Activated T-helper 9 cell treated with anti-CD3 and anti-CD28 coated beads, Interleukin-2, amount 50 U/mL, for 16 hours (primary cell): Measurements from ENCODE around the gene HBS1L.

Experiments used
- DNase-seq: peaks from one replicate; pipeline ENCODE4 v3.0.0-alpha.2; 2020; ENCODE audit warnings: low read depth

Gene HBS1L

DNA sequence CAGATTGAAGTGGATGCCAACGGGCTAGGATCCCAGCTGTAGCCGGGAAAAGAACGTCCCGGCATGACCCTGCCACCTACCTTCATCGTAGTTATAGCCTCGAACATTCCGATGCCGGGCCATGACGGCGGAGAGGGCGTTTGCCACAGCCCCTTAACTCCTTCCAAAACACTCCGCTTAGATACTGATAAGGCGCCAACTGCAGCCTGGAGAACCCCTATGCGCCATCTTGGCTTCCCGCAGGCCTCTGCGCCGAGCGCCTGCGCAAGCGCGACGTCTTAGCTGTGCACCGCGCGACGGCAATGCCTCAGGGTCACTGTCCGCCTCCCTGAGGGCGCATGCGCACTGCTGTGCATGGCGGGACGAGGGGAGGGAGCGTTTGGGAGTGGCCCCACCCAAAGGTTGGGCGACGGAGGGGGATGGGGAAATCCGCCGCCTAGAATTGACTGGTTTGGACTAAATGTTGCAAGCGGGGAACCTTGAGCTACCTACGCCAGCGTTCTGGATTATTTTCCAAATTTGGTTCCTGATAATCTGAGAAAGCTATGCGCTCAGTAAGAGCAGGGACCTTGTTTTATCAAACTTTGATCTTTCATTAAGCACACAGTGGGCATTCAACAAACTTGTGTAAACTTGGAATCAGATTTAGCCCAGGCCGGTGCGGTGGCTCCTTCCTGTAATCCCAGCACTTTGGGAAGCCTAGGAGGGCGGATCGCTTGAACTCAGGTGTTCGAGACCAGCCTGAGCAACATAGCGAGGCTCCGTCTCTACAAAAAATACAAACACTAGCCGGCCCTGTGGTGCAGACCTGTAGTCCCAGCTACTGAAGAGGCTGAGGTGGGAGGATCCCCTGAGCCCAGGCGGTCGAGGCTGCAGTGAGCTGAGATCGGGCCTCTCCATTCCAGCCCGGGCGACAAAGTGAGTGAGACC is at the start of gene HBS1L:
Gene HBS1L, minus strand, starts transcription at position 254 of the 930 bp plus-strand sequence. Its CDS starts 131 bp downstream, at position 123.
- peak; percentile 96 for DNase-seq

- no peak for DNase-seq
These were observed 49.6 kb upstream of the HBS1L start for GRCh38 chr6:135104199-135104598.

GRCh38 chr6:135102191-135102590 is 47.6 kb upstream of the HBS1L start:
- no peak for DNase-seq

GRCh38 chr6:135097172-135097571 is 42.5 kb upstream of the HBS1L start:
- no peak for DNase-seq

DNA sequence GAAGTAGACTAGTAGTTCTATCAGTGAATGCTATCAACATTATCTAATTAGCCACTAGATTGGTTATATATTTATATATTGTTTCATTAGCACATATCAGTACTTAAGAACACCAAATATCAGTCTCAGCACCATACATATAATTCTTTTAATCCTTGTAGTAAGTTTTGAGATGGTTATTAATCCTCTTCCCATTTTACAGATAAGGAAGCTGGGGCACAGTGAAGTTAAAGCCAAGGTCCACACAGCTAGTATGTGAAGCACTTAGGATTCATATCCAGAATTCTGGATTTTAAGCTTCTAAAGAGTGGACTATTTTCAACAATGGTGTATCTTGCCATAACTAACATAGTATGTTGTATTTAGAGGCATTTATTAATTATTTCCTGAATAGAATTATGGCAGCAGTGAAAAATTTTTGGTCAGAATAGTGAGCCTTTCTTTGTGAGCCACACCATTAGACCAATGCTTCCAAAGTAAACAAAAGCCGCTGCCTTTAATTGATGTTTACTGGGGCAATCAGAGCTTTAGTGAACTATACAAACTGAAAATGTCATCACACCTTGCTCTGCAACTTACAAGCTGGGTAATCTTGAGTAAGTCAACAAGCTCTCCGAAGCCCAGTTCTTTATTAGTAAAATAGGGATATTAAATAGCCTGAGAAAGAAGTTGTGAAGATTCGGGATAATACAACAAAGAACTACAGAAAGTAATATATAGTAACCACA is 41.9 kb upstream of the HBS1L start:
- no peak for DNase-seq

- DNase-seq = no peak
These were observed 41.1 kb upstream of the HBS1L start for GRCh38 chr6:135095716-135096115.

- no peak for DNase-seq
These were observed 39.8 kb upstream of the HBS1L start for GRCh38 chr6:135094403-135094821.

GRCh38 chr6:135093578-135093977 is 39.0 kb upstream of the HBS1L start:
- DNase-seq = no peak

- DNase-seq = no peak
These were observed 38.1 kb upstream of the HBS1L start for GRCh38 chr6:135092724-135093123.

DNA sequence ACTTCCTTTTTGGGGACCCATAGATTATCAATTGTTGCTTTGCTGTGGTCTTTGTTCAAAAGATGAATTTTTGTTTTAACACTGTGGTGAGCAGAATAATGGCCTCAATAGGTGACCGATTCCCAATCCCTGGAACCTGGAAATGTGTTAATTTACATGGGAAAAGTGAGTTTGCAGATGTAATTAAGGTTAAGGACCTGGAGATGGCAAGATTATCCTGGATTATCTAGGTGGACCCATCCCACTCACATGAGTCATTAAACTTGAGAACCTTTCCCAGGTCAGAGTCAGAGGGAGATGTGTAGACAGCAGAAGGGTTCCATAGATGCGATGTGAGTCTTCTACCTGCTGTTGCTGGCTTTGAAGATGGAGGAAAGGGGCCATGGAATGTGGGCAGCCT is 36.2 kb upstream of the HBS1L start:
- DNase-seq = no peak

DNA sequence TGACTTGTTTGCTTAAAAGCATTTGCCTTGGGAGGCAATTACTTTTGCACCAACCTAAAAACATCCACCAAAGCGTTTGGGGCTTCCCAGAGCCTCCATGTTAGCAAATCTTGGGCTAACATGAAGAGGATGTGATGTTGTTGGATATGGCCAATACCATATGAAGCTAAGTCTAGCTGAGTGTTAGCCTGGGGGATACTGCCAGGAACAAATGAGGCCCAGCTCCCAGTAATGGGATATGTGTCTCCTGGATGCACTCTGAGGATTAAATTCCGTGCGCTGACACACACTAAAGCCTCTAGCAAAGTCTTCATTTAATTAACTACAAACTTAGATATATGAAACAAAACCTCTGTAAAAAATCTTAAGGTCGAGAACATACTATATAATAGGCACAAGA is 35.3 kb upstream of the HBS1L start:
- DNase-seq = no peak

DNA sequence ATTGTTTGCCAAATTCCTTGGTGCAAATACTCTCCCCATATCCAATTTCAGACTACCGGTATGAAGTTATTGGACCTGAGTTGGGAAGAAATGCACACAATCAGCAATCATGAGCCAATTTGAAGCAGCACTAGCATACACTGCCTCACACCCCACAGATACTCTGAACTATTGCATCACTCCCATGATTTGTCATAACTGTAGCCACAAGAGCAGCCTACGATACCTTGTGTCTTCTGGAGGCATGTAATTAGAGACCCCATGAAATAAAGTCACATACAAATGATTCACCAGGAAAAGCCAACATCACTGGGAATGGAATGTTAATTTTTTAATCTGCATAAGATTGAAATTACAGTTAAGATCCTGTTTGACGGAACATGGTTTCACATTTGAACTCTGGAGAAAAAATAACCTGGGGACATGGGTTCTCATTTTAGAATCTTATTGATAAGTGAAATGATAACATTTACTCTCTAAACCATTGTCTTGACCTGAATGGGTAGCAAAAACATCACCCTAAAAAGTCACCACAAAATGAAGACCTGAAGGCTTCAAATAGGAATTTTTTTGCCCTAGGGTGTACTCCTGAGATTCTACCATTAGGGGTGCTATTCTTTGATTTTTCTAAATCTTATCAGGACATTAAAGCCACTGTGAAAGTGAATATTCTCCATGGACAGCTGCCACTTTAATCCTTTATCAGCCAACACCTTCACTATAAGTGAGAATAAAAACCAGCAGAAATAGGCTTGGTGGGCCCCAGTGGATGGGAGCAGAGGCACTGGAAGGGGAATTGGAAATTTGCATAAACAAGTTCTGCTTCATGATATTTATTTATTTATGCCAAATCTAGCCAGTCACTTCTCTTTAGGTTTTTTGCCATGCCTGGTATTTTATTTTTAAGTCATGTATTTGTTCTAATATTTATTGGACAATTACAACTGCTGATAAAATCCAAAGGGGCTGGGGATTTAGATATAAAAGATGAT is 34.5 kb upstream of the HBS1L start:
- no peak for DNase-seq

- no peak for DNase-seq
These were observed 33.7 kb upstream of the HBS1L start for GRCh38 chr6:135088281-135088680.

GRCh38 chr6:135087803-135088202 is 33.2 kb upstream of the HBS1L start:
- DNase-seq = no peak

- DNase-seq = no peak
These were observed 32.8 kb upstream of the HBS1L start for GRCh38 chr6:135087403-135087802.

DNA sequence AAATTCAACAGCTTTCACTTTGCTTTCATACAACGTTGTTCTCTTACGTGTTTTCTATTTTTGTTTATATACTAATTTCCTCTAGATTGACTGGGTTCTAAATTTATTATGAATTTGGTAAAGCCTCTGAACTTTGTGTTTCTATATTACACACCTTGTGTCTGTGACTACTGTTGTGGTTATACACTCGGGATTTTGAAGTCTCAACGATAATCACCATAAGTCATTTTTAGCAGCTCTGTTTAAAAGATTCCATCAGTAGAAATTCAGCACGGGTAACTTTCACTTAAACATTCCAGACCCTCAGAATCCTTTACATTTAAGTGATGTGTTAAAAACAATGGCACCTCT is 31.8 kb upstream of the HBS1L start:
- DNase-seq = no peak

DNA sequence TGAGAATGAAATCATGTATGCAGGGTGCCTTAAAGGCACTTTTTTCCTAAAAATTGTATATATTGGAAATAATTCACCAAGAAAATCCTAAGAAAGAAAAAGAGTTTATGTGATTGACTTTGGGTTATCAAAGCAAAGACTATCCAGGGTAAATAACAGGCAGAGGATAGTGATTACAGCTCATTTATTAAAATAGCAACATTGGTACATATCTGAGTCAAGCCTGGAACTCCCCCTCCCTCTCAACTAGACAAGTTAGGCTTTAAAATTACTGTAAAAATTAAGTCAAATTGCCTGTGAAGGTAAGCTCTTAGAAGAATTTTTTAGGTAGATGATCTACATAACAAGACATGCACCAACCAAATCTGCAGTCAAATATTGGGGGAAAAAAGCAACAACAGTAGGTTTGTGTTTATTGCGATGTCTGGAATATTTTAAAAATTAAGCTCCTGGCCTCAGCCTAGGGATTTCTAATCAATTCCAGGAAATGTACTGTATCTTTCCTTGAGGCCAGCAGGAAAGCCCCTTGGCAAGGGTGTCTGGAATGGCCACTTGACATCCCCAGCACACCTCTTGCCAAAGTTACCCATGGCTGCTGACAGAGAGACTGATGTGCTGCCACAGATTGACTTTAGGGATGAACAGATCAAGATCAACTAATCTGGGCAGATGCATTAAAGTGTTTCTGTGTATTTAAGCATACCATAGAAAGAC is 31.2 kb upstream of the HBS1L start:
- DNase-seq = no peak

GRCh38 chr6:135084916-135085269 is 30.3 kb upstream of the HBS1L start:
- DNase-seq = no peak

GRCh38 chr6:135084001-135084915 is 29.6 kb upstream of the HBS1L start:
- no peak for DNase-seq

GRCh38 chr6:135081966-135082365 is 27.3 kb upstream of the HBS1L start:
- no peak for DNase-seq
